IMR-90 (cell line): ENCODE results near the gene SWI5. TPM values are rescaled to one million over a fixed set of nuclear protein-coding genes. Genes with fewer than 3 reads are reported as not detected.
A peak's percentile ranks its signal among the peaks of the same experiment; 100 is the strongest.

ENCODE experiments used
- ATAC-seq: fragments of 200-7000 bp; cut with Tn5 transposase; 2 replicates; pipeline ENCODE4 v1.9.1; 2020; ENCODE audit warnings: low read depth, mild to moderate bottlenecking, moderate library complexity
- BruUV-seq: library from RNA; stranded (reverse); fragments of 400-500 nt; replicated peaks from 2 replicates; lab custom pipeline; 2021; lab: Mats Ljungman, UMichigan
- CTCF ChIA-PET: fragments of 300-600 bp; formaldehyde crosslinking; extraction: SDS; loops from one replicate; lab custom pipeline; 2021; ENCODE audit warnings: antibody characterized with exemption; lab: Yijun Ruan, JAX
- POLR2A ChIA-PET: fragments of 300-600 bp; sonication (Branson Sonifier 250); formaldehyde crosslinking; loops from one replicate; lab custom pipeline; 2022; ENCODE audit warnings: antibody characterized with exemption; ENCODE audit not compliant: unreplicated experiment; lab: Charles Lee
- DNase-seq: peaks from one replicate; pipeline ENCODE4 v3.0.0; 2013
- H2AFZ ChIP-seq: replicated peaks from 2 replicates; pipeline ENCODE3; 2013; ENCODE audit warnings: low read length, mild to moderate bottlenecking; ENCODE audit not compliant: poor library complexity
- H2AK5ac ChIP-seq: 2 replicates; pipeline ENCODE4 v1.6.1; 2013; ENCODE audit warnings: low read depth, low read length, inconsistent platforms
- H2AK9ac ChIP-seq: replicated peaks from 2 replicates; pipeline ENCODE3; 2013; ENCODE audit warnings: mild to moderate bottlenecking, low read depth, low read length, moderate library complexity; ENCODE audit not compliant: poor library complexity
- H2BK120ac ChIP-seq: 2 replicates; pipeline ENCODE4 v1.6.1; 2013; ENCODE audit warnings: low read depth, low read length, inconsistent platforms
- H2BK15ac ChIP-seq: 3 replicates; pipeline ENCODE4 v1.6.1; 2013; ENCODE audit warnings: low read depth, low read length, inconsistent platforms
- H2BK20ac ChIP-seq: 2 replicates; pipeline ENCODE4 v1.6.1; 2013; ENCODE audit warnings: low read depth, mild to moderate bottlenecking, inconsistent platforms, low read length, moderate library complexity
- H2BK5ac ChIP-seq: 2 replicates; pipeline ENCODE4 v1.6.1; 2013; ENCODE audit warnings: mild to moderate bottlenecking, low read depth, low read length, inconsistent platforms; ENCODE audit not compliant: poor library complexity, severe bottlenecking
- H3K14ac ChIP-seq: replicated peaks from 2 replicates; pipeline ENCODE4 v1.6.1; 2013; ENCODE audit warnings: low read depth, low read length, inconsistent platforms
- H3K18ac ChIP-seq: 2 replicates; pipeline ENCODE4 v1.6.1; 2013; ENCODE audit warnings: low read depth, low read length, control low read depth
- H3K23ac ChIP-seq: 2 replicates; pipeline ENCODE4 v1.6.1; 2013; ENCODE audit warnings: low read depth, low read length, inconsistent platforms
- H3K27ac ChIP-seq: 2 replicates; pipeline ENCODE4 v1.5.1; 2013; ENCODE audit warnings: mild to moderate bottlenecking, control low read depth, low read length; ENCODE audit not compliant: insufficient read depth
- H3K27me3 ChIP-seq: 2 replicates; pipeline ENCODE4 v1.6.1; 2013; ENCODE audit warnings: low read length; ENCODE audit not compliant: control insufficient read depth, insufficient read depth
- H3K36me3 ChIP-seq: 2 replicates; pipeline ENCODE4 v1.6.1; 2013; ENCODE audit warnings: low read length, mixed read lengths; ENCODE audit not compliant: control insufficient read depth, insufficient read depth
- H3K4ac ChIP-seq: 2 replicates; pipeline ENCODE4 v1.6.1; 2013; ENCODE audit warnings: low read depth, low read length, inconsistent platforms
- H3K4me1 ChIP-seq: 2 replicates; pipeline ENCODE4 v1.6.1; 2013; ENCODE audit warnings: low read length, mixed read lengths; ENCODE audit not compliant: control insufficient read depth, insufficient read depth
- H3K4me2 ChIP-seq: 2 replicates; pipeline ENCODE4 v1.6.1; 2013; ENCODE audit warnings: low read depth, mild to moderate bottlenecking, control low read depth, low read length, moderate library complexity
- H3K4me3 ChIP-seq: 2 replicates; pipeline ENCODE4 v1.5.1; 2013; ENCODE audit warnings: low read depth, mild to moderate bottlenecking, control low read depth, low read length, moderate library complexity; ENCODE audit not compliant: insufficient read depth
- H3K56ac ChIP-seq: 2 replicates; pipeline ENCODE4 v1.6.1; 2013; ENCODE audit warnings: low read length, inconsistent platforms; ENCODE audit not compliant: insufficient read depth; ENCODE audit errors: extremely low read depth
- H3K79me1 ChIP-seq, 2 experiments: 2 replicates each; pipeline ENCODE4 v1.6.1; 2013; ENCODE audit warnings: low read length in 2 of 2, inconsistent platforms in 1 of 2, low read depth in 1 of 2
- H3K9ac ChIP-seq: 2 replicates; pipeline ENCODE4 v1.6.1; 2013; ENCODE audit warnings: low read depth, low read length, control low read depth
- H3K9me1 ChIP-seq: 2 replicates; pipeline ENCODE4 v1.6.1; 2013; ENCODE audit warnings: low read length, inconsistent platforms; ENCODE audit not compliant: insufficient read depth
- H3K9me3 ChIP-seq: 2 replicates; pipeline ENCODE4 v1.6.1; 2013; ENCODE audit warnings: low read length; ENCODE audit not compliant: control insufficient read depth, insufficient read depth
- H4K20me1 ChIP-seq: 2 replicates; pipeline ENCODE4 v1.6.1; 2013; ENCODE audit warnings: low read length, inconsistent platforms; ENCODE audit not compliant: insufficient read depth
- H4K5ac ChIP-seq: 2 replicates; pipeline ENCODE4 v1.6.1; 2013; ENCODE audit warnings: mild to moderate bottlenecking, low read depth, low read length, control low read depth
- H4K8ac ChIP-seq, 2 experiments: 2 replicates each; pipeline ENCODE4 v1.6.1; 2013; ENCODE audit warnings: low read depth in 2 of 2, low read length in 2 of 2, control low read depth in 1 of 2, inconsistent platforms in 1 of 2
- H4K91ac ChIP-seq: 2 replicates; pipeline ENCODE4 v1.6.1; 2013; ENCODE audit warnings: low read depth, low read length, inconsistent platforms; ENCODE audit not compliant: insufficient read depth
- NFE2L2 ChIP-seq: fragments of 150-350 bp; IDR thresholded peaks from 2 replicates; pipeline ENCODE4 v1.6.1; 2016; ENCODE audit warnings: low read depth, mild to moderate bottlenecking, low read length
- RFX5 ChIP-seq: IDR thresholded peaks from 2 replicates; pipeline ENCODE4 v1.8.0; 2012; ENCODE audit warnings: low read depth, mild to moderate bottlenecking, low read length, moderate library complexity
- SMC3 ChIP-seq: fragments of 150-350 bp; IDR thresholded peaks from 2 replicates; pipeline ENCODE4 v1.6.1; 2016; ENCODE audit warnings: low read depth, mild to moderate bottlenecking, antibody characterized with exemption, low read length, moderate library complexity
- WGBS, 2 experiments: methylation state at CpG; one replicate each; pipeline versions ENCODE4 v1.1.5 to v1.1.7; 2013; ENCODE audit warnings: missing lambda C conversion rate in 2 of 2; ENCODE audit not compliant: insufficient read length in 1 of 2; ENCODE audit errors: extremely low coverage in 2 of 2; 5-methylcytosine and 5-hydroxymethylcytosine counted together
- dilution Hi-C: fragments of 300-500 bp; cut with HindIII; formaldehyde crosslinking; loops from one replicate; pipeline ENCODE4 v1.14.3; 2018; ENCODE audit warnings: low sequenced_read_pairs; ENCODE audit not compliant: unreplicated experiment
- in situ Hi-C: fragments of 300-500 bp; cut with MboI; formaldehyde crosslinking; loops from 3 replicates; pipeline ENCODE4 v1.14.3; 2019; ENCODE audit warnings: low sequenced_read_pairs, inconsistent platforms, mixed read lengths
- intact Hi-C: fragments of 100-400 bp; cut with micrococcal nuclease; formaldehyde crosslinking; loops from 2 replicates; pipeline ENCODE4 v1.10.0; 2022
- polyA plus RNA-seq, 3 experiments: library from polyadenylated mRNA; depleted of rRNA; stranded (reverse); fragments of >200 nt; gene quantifications; 2 replicates each; pipeline ENCODE4 v1.2.3, GENCODE V29; 2012; ENCODE audit warnings: low replicate concordance in 1 of 3
- total RNA-seq: library from RNA; depleted of rRNA; stranded (reverse); fragments of >200 nt; gene quantifications from 2 replicates; pipeline ENCODE4 v1.2.3, GENCODE V29; 2012

SWI5 gene
- total and polyA plus RNA-seq, 2 of the 4 experiments (the other 2 are of a cell fraction): 38.9 to 93.5 TPM

DNA sequence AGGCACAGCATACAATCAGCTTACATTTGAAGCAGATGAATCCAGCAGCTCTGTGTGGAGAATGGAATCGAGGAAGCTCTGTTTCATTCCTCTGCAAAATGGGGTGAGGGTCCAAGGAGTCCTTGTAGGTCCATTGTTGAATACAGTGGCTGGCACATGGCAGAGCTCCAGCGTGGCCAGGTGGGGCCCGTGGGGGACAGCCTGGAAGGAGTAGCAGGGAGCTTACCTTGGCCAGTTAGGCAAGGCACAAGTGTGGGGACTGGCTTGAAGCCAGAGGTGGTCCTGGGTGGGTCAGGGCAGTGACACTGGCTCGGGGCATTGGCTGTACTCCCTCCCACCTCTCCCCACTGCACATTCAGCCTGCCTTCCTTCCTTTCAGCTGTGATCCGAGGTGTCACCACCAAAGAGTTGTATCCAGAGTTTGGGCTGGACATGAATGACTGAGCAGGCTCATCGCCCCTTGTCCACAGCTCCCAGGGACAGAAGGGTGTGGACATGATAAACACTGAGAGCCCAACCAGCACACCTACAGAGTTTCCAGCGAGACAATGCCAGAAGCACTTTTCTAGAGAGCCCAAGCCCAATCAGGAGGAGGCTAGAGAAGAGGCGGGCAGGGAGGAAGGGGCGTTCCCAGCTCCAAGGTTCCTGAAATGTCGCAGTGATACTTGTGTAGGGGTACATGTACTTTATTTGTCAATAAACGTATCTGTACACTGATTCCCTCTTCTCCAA lies 12.4 kb downstream of the SWI5 start:
- no peak overlapping the region for H3K9ac ChIP-seq
- no peak overlapping the region for H2AK5ac ChIP-seq
- H2AFZ ChIP-seq: no peak overlapping the region
- POLR2A ChIA-PET: no interaction called here
- no peak for TF ChIP-seq SMC3
- TF ChIP-seq NFE2L2: no peak
- no peak for TF ChIP-seq RFX5
- no peak overlapping the region for H3K23ac ChIP-seq
- H3K14ac ChIP-seq: no peak overlapping the region
- H3K4me1 ChIP-seq: no peaks in the 10 kb centered on the region
- no peak overlapping the region for H3K4ac ChIP-seq
- H2BK15ac ChIP-seq: no peak overlapping the region
- BruUV-seq: no TSS peak
- no peak overlapping the region; the same call in 1 of the 2 replicates for H3K56ac ChIP-seq
- H3K4me2 ChIP-seq: no peak overlapping the region
- H4K8ac ChIP-seq: no peak overlapping the region
- no peak for ATAC-seq
- H2AK9ac ChIP-seq: peak overlapping the region; percentile 24
- intact Hi-C loops (no loop called here), in situ Hi-C loops (no loop called here), dilution Hi-C loops (no loop called here)
- H3K4me3 ChIP-seq: no peak overlapping the region
- CTCF ChIA-PET: interaction anchor here (1.2 kb wide), 1 partner anchor 53 kb away, joined by 4 read pairs; no protein-coding TSS in a partner anchor
- H2BK120ac ChIP-seq: no peak overlapping the region
- H3K27me3 ChIP-seq: no peaks in the 10 kb centered on the region
- WGBS, 2 experiments: 100% methylated on average over 2 of the region's 11 CpGs; no CpG with 5 or more reads in 1 of the 2 experiments
- H3K9me3 ChIP-seq: no peaks in the 10 kb centered on the region
- H4K20me1 ChIP-seq: no peaks in the 10 kb centered on the region
- peaks cover 8% of the 10 kb centered on the region for H3K9me1 ChIP-seq
- peaks cover 27% of the 10 kb centered on the region for H3K36me3 ChIP-seq
- no peak overlapping the region for H3K18ac ChIP-seq
- H2BK5ac ChIP-seq: no peak overlapping the region
- no peak overlapping the region for H2BK20ac ChIP-seq
- H3K27ac ChIP-seq: no peak overlapping the region
- no peak overlapping the region for H4K91ac ChIP-seq
- H3K79me1 ChIP-seq: peaks cover 0 to 11% of the 10 kb centered on the region in 2 experiments; a peak in 2 of 4 replicates
- H4K5ac ChIP-seq: no peak overlapping the region
- DNase-seq: no peak
